HEK293T (cell line): Measurements from ENCODE around the gene SH3RF3.

Source experiments
- CTCF ChIA-PET: fragments of 350-600 bp; formaldehyde crosslinking; extraction: SDS; loops from one replicate; lab custom pipeline; 2021; ENCODE audit warnings: antibody characterized with exemption, inconsistent platforms; lab: Yijun Ruan, JAX
- POLR2A ChIA-PET: fragments of 350-600 bp; formaldehyde crosslinking; extraction: SDS; loops from one replicate; lab custom pipeline; 2020; ENCODE audit warnings: antibody characterized with exemption, inconsistent platforms; lab: Yijun Ruan, JAX
- DNase-seq: peaks from one replicate; pipeline ENCODE4 v3.0.0; 2012; ENCODE audit warnings: mixed read lengths; ENCODE audit errors: extremely low spot score
- ARNT ChIP-seq: fragments of 450-650 bp; IDR thresholded peaks from 2 replicates; pipeline ENCODE4 v1.6.1; 2017; ENCODE audit warnings: mild to moderate bottlenecking
- BHLHE40 ChIP-seq: fragments of 450-650 bp; IDR thresholded peaks from 2 replicates; pipeline ENCODE4 v1.6.1; 2016; ENCODE audit warnings: mild to moderate bottlenecking, moderate library complexity, borderline replicate concordance
- CTBP1 ChIP-seq: fragments of 450-650 bp; IDR thresholded peaks from 2 replicates; pipeline ENCODE4 v1.6.1; 2016; ENCODE audit warnings: borderline replicate concordance
- ELF4 ChIP-seq: fragments of 450-650 bp; IDR thresholded peaks from 2 replicates; pipeline ENCODE4 v1.6.1; 2017; ENCODE audit warnings: antibody characterized with exemption
- FOXA1 ChIP-seq: fragments of 450-650 bp; IDR thresholded peaks from 2 replicates; pipeline ENCODE4 v1.6.1; 2016; ENCODE audit warnings: mild to moderate bottlenecking
- FOXK2 ChIP-seq: fragments of 450-650 bp; IDR thresholded peaks from 2 replicates; pipeline ENCODE4 v1.6.1; 2016; ENCODE audit warnings: mild to moderate bottlenecking
- FOXM1 ChIP-seq: fragments of 450-650 bp; IDR thresholded peaks from 2 replicates; pipeline ENCODE4 v1.6.1; 2017; ENCODE audit warnings: mild to moderate bottlenecking, borderline replicate concordance
- HDGF ChIP-seq: fragments of 450-650 bp; IDR thresholded peaks from 2 replicates; pipeline ENCODE4 v1.6.1; 2017; ENCODE audit warnings: antibody characterized with exemption, borderline replicate concordance
- L3MBTL2 ChIP-seq: fragments of 450-650 bp; conservative IDR thresholded peaks from 2 replicates; pipeline ENCODE4 v1.6.1; 2016; ENCODE audit warnings: mild to moderate bottlenecking
- LEF1 ChIP-seq: fragments of 450-650 bp; IDR thresholded peaks from 2 replicates; pipeline ENCODE4 v1.6.1; 2017; ENCODE audit warnings: mild to moderate bottlenecking, borderline replicate concordance
- NFRKB ChIP-seq: fragments of 450-650 bp; IDR thresholded peaks from 2 replicates; pipeline ENCODE4 v1.6.1; 2016; ENCODE audit warnings: mild to moderate bottlenecking, moderate library complexity
- PKNOX1 ChIP-seq: fragments of 450-650 bp; IDR thresholded peaks from 2 replicates; pipeline ENCODE4 v1.6.1; 2016
- SP1 ChIP-seq: fragments of 450-650 bp; IDR thresholded peaks from 2 replicates; pipeline ENCODE4 v1.6.1; 2017
- SUZ12 ChIP-seq: fragments of 450-650 bp; IDR thresholded peaks from 2 replicates; pipeline ENCODE4 v1.6.1; 2016; ENCODE audit warnings: mild to moderate bottlenecking
- TARDBP ChIP-seq: fragments of 450-650 bp; IDR thresholded peaks from 2 replicates; pipeline ENCODE4 v1.6.1; 2016
- ZNF384 ChIP-seq: fragments of 450-650 bp; IDR thresholded peaks from 2 replicates; pipeline ENCODE4 v1.6.1; 2016

Gene SH3RF3

GRCh38 chr2:109200616-109201464 is 71.8 kb downstream of the SH3RF3 start:
- ChIA-PET POLR2A (no interaction called here), CTCF (no interaction called here)
- DNase-seq, result no peak
- TF ChIP-seq NFRKB (no peak), L3MBTL2 (no peak), SUZ12 (no peak), ARNT (no peak), HDGF (no peak), PKNOX1 (no peak), LEF1 (no peak), FOXK2 (no peak), ELF4 (no peak), ZNF384 (no peak), CTBP1 (no peak)

GRCh38 chr2:109201465-109202327 is 72.7 kb downstream of the SH3RF3 start:
- CTCF ChIA-PET, result no interaction called here
- DNase-seq, result no peak
- TF ChIP-seq NFRKB, result no peak
- no peak for TF ChIP-seq L3MBTL2
- no peak for TF ChIP-seq BHLHE40
- no peak for TF ChIP-seq HDGF
- TF ChIP-seq FOXM1, result no peak
- POLR2A ChIA-PET, result no interaction called here

- POLR2A ChIA-PET, result no interaction called here
- TF ChIP-seq ELF4 (no peak), FOXA1 (no peak), CTBP1 (no peak), SP1 (no peak), HDGF (no peak), NFRKB (no peak), FOXM1 (no peak), SUZ12 (no peak)
- DNase-seq, result no peak
- CTCF ChIA-PET, result no interaction called here
These were observed 73.5 kb downstream of the SH3RF3 start for GRCh38 chr2:109202486-109202885.

- DNase-seq, result no peak
- POLR2A ChIA-PET, result no interaction called here
- CTCF ChIA-PET, result no interaction called here
- TF ChIP-seq PKNOX1, result no peak
- no peak for TF ChIP-seq LEF1
- no peak for TF ChIP-seq ELF4
- TF ChIP-seq TARDBP, result no peak
- TF ChIP-seq HDGF, result no peak
- no peak for TF ChIP-seq FOXA1
- no peak for TF ChIP-seq ZNF384
- TF ChIP-seq ARNT, result no peak
- TF ChIP-seq FOXM1, result no peak
These were observed 74.4 kb downstream of the SH3RF3 start for GRCh38 chr2:109203246-109204011.

- CTCF ChIA-PET, result no interaction called here
- POLR2A ChIA-PET, result no interaction called here
- TF ChIP-seq TARDBP, result no peak
- TF ChIP-seq SP1, result no peak
- TF ChIP-seq CTBP1, result no peak
- no peak for TF ChIP-seq FOXK2
- no peak for TF ChIP-seq L3MBTL2
- TF ChIP-seq FOXA1, result no peak
- no peak for TF ChIP-seq LEF1
- no peak for TF ChIP-seq SUZ12
- TF ChIP-seq PKNOX1, result no peak
- TF ChIP-seq ZNF384, result no peak
- no peak for TF ChIP-seq FOXM1
- TF ChIP-seq HDGF, result no peak
- TF ChIP-seq BHLHE40, result no peak
- no peak for TF ChIP-seq NFRKB
- no peak for TF ChIP-seq ELF4
- TF ChIP-seq ARNT, result no peak
- no peak for DNase-seq
These were observed 75.4 kb downstream of the SH3RF3 start for GRCh38 chr2:109204412-109204811.
